NCI-H748 (cell line): ENCODE data around the gene CDK6.
"Not testable (repeated sequence)": the region's sequence is repeated elsewhere in the genome, so short reads cannot be mapped to it uniquely, and the experiment has no call there.

Experiments used
- DNase-seq: peaks from one replicate; lab custom pipeline; 2025; ENCODE audit not compliant: unreplicated experiment; lab: John Stamatoyannopoulos, UW

The CDK6 gene

DNA sequence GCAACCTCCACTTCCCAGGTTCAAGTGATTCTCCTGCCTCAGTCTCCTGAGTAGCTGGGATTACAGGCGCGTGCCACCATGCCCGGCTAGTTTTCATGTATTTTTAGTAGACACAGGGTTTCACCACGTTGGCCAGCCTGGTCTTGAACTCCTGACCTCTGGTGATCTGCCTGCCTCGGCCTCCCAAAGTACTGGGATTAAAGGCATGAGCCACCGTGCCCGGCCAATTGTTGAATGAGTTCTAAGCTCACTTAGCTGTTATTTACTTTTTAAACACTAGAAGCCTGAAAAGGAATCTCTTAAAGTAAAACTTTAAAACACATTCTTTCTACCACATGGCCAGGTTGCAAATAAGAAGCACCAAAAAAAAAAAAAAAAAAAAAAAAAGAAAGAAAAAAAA is 231.9 kb downstream of the CDK6 start:
- not testable (repeated sequence) for DNase-seq

DNA sequence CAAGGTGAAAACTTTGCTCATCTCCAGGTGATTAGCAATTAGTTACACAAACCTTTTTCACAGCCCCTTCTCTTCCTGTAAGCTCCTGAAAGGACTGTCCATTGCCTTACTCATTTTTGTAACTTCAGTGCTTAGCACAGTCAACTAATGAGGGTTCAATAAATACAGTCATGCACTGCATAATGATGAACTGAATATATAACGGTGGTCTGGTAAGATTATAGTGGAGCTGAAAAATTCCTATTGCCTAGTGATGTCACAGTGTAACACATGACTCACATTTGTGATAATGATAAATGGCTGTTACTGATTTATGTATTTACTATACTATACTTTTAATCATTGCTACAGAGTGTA is 233.3 kb downstream of the CDK6 start:
- DNase-seq: no peak

- DNase-seq: no peak
Observed at GRCh38 chr7:92602352-92603088, 233.9 kb downstream of the CDK6 start.

GRCh38 chr7:92598310-92598981 is 237.9 kb downstream of the CDK6 start:
- no peak for DNase-seq

DNA sequence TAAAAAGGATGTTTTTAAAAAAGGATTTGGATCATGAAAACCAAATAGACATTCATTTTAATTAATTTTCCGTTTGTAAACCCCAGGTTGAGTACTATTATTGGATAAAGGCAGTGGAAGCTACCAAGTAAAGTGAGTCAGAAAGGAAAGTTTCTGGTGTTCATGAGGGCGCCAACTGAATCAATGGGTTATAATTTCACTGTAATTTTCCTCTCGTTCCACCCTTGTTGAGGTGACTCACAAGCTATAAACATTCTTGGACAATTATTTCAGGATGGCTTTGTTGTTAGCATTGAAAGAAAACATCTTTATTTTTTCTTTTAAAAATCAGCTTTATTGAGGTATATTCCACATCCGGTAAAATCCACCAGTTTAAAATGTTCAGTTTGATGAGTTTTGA is 241.1 kb downstream of the CDK6 start:
- no peak for DNase-seq

DNA sequence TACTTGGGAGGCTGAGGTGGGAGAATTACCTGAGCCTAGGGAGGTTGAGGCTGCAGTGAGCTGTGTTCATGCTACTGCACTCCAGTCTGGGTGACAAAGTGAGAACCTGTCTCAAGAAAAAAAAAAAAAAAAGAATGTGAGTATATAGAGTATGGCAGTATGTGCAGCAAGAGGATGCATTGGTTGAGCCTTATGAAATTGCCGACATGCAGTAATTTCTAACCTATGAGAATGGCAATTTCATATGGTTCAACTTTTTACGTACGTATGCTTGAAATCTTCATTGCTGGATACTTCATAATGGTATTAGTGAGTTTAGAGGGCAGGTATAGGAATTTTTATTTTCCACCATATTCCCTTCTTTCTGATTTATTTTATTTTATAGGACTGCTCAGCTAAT is 241.6 kb downstream of the CDK6 start:
- no peak for DNase-seq

DNA sequence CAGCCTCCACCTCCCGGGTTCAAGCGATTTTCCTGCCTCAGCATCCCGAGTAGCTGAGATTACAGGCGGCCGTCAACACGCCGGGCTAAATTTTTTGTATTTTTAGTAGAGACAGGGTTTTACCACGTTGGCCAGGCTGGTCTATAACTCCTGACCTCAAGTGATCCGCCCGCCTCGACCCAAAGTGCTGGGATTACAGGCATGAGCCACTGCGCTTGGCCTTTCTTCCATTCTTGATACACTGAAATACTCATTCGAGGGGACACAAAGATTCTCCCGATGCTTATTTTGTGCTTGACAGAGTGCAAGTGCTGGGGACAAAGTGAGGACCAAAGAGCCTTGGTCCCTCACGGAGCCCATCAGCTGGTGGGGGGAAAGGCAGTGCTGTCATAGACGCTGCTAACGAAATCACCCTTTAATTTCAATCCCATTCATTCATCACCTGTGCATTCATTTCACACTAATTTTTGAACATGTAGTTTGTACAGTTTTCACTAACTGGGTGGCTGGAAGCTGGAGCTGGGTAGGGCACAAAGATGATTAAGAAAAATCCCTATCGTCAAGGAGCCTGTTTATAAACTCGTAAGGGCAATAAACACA is 245.6 kb downstream of the CDK6 start:
- DNase-seq: no peak

DNA sequence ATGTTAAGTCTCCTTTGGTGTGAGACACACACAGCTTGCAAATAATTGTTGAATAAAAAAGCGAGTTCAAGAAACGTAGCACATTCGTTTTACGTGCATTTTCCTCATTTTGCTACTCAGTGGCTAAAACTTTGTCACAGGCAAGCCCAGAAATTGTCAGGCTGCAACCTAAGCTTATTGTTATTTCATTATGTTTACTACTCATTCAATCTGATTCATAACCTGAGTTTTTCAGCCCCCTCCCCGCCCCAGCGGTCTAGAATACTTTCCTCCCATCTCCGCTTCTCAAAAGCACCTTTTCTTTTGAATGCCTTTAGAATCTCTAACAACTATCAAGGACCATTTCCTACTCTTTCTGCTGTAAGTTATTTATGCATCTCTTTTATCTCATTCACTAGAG is 247.3 kb downstream of the CDK6 start:
- no peak for DNase-seq

GRCh38 chr7:92588561-92588960 is 247.8 kb downstream of the CDK6 start:
- peak; percentile 6 for DNase-seq

- no peak for DNase-seq
Observed at GRCh38 chr7:92586841-92587240, 249.5 kb downstream of the CDK6 start.

- no peak for DNase-seq
Observed at GRCh38 chr7:92586403-92586802, 250.0 kb downstream of the CDK6 start.

DNA sequence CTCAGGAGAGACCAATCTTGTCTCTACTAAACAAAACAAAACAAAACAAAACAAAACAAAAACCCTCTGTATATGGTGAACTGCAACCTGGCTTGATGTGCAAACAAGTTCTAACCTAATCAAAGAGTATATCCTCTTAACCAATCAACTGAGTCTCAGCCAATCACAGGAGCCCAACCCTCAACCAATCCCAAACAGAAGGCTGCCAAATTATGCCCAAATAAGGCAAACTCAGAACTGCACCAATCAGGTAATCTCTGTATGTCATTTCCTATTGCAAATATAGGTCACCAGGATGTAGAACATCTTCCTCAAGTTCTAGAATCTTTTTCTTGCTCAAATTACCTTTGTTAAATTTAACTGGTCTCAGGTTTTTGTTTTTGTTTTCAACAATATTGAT is 251.4 kb downstream of the CDK6 start:
- peak; percentile 78 for DNase-seq

DNA sequence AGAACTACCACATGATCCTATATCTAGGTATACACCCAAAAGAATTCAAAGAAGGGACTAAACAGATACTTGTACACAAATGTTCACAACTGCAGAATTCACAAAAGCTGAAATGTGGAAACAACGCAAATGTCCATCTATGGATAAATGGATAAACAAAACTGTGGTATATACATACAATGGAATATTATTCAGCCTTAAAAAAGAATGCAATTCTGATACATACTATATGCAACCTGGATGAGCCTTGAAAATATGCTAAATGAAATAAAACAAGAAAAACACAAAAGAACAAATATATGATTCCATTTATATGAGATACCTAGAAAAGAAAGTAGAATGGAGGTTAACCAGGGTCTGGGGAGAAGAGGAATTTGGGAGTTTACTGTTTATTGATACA is 253.4 kb downstream of the CDK6 start:
- DNase-seq: no peak

DNA sequence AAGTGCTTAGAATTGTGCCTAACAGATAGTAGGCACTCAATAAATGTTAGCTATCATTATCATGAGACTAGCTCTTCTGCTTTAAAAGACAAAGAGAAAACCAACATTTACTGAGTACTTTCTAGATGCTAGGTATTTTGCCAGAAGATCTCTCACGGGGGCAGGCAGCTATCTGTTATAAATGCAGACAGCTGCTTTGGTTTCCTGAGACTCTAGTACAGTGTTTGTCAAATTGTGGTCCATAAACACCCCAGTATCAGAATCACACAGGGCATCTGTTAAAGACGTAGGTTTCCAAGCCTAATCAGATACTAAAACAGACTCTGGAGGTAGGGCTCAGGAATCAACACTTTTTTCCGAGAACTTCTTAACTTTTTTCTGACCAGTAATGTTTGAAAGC is 260.1 kb downstream of the CDK6 start:
- DNase-seq: no peak

GRCh38 chr7:92569137-92569536 is 267.2 kb downstream of the CDK6 start:
- DNase-seq: no peak

- DNase-seq: no peak
Observed at GRCh38 chr7:92567460-92567859, 268.9 kb downstream of the CDK6 start.

DNA sequence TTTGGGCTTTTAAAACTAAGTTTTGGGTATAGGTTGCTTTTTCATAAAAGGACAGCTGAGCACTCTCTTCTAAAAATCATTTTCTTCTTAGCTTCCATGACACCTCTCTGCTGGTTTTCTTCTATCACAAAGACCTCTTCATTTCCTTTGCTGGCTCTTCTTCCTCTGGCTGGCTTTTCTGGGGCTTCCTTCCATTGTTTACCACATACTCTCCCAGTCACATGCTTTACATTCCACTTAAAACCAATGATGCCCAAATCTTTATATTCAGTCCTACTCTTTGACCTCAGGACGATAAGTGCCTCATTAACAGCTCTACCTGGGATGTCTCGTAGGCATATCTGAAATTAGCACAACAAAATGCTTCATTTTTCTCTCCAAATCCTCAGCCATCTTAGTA is 273.0 kb downstream of the CDK6 start:
- no peak for DNase-seq

- no peak for DNase-seq
Observed at GRCh38 chr7:92560602-92561001, 275.8 kb downstream of the CDK6 start.

DNA sequence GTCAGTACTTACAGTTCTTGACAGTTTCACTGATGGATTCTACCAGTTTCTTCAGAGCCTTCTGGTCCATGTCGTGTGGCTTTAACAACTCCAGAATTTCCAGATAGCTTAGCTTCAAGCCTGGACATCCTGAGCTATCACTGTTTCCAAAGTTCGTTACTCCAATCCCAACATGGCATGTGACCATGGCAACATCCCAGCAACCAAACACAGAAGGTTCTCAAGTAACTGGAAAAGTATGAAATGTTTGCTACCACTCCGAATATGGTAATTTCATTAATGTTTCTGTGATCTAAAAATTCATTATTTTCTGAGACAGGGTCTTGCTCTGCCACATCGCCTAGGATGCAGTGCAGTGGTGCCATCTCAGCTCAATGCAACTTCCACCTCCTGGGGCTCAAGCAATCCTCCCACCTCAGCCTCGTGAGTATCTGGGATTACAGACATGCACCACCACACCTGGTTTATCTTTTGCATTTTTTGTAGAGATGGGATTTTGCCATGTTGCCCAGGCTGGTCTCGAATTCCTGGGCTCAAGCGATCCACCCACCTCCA is 278.5 kb downstream of the CDK6 start:
- DNase-seq: no peak

DNA sequence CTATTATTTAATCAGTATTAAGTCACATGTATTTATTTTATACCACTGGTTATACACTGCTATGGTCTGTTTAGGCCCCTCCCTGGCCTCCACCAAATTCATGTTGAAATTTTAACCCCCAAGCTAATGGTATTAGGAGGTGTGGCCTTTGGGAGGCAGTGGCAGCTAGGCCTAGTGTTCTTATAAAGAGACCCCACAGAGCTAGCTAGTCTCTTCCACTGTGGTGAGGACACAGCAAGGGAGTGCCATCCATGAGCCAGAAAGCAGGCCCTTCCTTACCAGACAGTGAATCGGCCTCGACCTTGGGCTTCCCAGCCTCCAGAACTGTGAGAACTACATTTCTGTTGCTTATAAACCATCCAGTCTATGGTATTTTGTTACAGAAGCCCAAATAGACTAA is 279.1 kb downstream of the CDK6 start:
- no peak for DNase-seq
